ENCODE data around the gene SPSB3.
A peak's percentile ranks its signal among the peaks of the same experiment; 100 is the strongest.

Gene SPSB3

GRCh38 chr16:1782408-1783264 lies at the start of gene SPSB3, which contains the start of gene NUBP2:
Gene SPSB3, minus strand, starts transcription at chr16:1782571. Its CDS starts 1,088 bp downstream, at chr16:1781483.
Gene NUBP2, plus strand, starts transcription at chr16:1782960. Its CDS starts 61 bp downstream, at chr16:1783021.
- peak; percentile 100 for DNase-seq

- DNase-seq, result no peak
These were observed 49.1 kb upstream of the SPSB3 start for GRCh38 chr16:1831186-1832075.

GRCh38 chr16:1830213-1830612 lies 47.8 kb upstream of the SPSB3 start:
- no peak for DNase-seq

- DNase-seq, result no peak
These were observed 46.5 kb upstream of the SPSB3 start for GRCh38 chr16:1828645-1829410.

- DNase-seq, result peak; percentile 96
These were observed 44.6 kb upstream of the SPSB3 start, which contains the start of the genes FAHD1 and HAGH for GRCh38 chr16:1826691-1827573. Gene FAHD1, plus strand, starts transcription at chr16:1827206. Its CDS starts 33 bp downstream, at chr16:1827239. Gene HAGH, minus strand, starts transcription at chr16:1826825. Its CDS starts 38 bp downstream, at chr16:1826787.

- no peak for DNase-seq
These were observed 43.7 kb upstream of the SPSB3 start for GRCh38 chr16:1825864-1826690.

- DNase-seq, result no peak
These were observed 43.1 kb upstream of the SPSB3 start for GRCh38 chr16:1825381-1825863.

GRCh38 chr16:1823821-1824220 lies 41.5 kb upstream of the SPSB3 start:
- no peak for DNase-seq

GRCh38 chr16:1822801-1823200 lies 40.4 kb upstream of the SPSB3 start:
- no peak for DNase-seq

GRCh38 chr16:1821861-1822611 lies 39.7 kb upstream of the SPSB3 start:
- DNase-seq, result no peak

GRCh38 chr16:1820946-1821290 lies 38.5 kb upstream of the SPSB3 start:
- DNase-seq, result no peak

GRCh38 chr16:1820096-1820945 lies 38.0 kb upstream of the SPSB3 start:
- no peak for DNase-seq

- no peak for DNase-seq
These were observed 37.2 kb upstream of the SPSB3 start for GRCh38 chr16:1819611-1820010.

GRCh38 chr16:1818873-1819525 lies 36.6 kb upstream of the SPSB3 start:
- DNase-seq, result no peak

GRCh38 chr16:1818204-1818872 lies 36.0 kb upstream of the SPSB3 start:
- DNase-seq, result no peak

GRCh38 chr16:1817716-1818115 lies 35.3 kb upstream of the SPSB3 start:
- DNase-seq, result no peak

GRCh38 chr16:1817276-1817589 lies 34.9 kb upstream of the SPSB3 start:
- no peak for DNase-seq

Data from left hindlimb (tissue), 1 donor.